Measurements from ENCODE around the gene SOX10.

SOX10 gene

DNA sequence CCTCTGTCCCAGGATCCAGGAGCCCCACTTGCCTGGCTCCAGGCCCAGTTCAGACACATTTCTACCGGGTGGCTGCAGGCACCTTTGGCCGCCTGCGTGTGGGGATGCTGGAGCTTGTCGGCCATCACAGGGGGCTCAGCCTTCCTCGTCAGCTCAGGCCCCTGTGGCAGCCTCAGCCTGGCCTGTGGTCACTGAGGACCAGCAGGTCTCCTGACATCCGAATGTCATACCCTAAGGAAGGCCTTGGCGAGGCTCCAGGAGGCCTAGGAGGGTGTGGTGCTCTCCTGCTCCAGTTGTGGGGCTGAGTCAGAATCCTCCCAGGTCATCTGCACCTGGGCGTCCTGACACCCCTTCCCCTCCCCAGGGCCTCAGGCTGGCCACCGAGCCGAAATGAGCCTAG lies 14.9 kb upstream of the SOX10 start:
- TF ChIP-seq, protein P1, sequence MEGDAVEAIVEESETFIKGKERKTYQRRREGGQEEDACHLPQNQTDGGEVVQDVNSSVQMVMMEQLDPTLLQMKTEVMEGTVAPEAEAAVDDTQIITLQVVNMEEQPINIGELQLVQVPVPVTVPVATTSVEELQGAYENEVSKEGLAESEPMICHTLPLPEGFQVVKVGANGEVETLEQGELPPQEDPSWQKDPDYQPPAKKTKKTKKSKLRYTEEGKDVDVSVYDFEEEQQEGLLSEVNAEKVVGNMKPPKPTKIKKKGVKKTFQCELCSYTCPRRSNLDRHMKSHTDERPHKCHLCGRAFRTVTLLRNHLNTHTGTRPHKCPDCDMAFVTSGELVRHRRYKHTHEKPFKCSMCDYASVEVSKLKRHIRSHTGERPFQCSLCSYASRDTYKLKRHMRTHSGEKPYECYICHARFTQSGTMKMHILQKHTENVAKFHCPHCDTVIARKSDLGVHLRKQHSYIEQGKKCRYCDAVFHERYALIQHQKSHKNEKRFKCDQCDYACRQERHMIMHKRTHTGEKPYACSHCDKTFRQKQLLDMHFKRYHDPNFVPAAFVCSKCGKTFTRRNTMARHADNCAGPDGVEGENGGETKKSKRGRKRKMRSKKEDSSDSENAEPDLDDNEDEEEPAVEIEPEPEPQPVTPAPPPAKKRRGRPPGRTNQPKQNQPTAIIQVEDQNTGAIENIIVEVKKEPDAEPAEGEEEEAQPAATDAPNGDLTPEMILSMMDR (conservative IDR thresholded peaks at IDR 0.05; ENCODE audit: low read length): no peak
- no peak for TF ChIP-seq EZH2phosphoT487 (IDR thresholded peaks at IDR 0.05; ENCODE audit: borderline replicate concordance)

DNA sequence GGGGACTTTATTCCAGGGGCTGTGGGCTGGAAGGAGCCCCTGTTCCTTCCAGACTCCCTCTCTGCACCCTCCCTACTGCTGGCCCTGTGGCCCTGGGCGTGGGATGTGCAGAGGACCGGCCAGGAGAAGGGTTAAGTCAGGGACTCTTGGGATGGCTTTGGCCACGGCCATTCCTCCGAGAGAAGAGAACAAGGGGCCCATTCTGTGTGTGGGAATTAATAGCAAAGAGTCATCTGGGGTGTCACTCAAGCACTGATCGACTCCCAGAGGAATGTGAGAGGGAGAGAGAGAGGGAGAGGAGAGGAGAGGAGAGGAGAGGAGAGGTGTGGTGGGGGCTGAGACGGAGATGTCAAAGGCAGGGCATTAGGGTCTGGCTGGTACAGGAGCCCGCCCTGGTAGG lies 14.2 kb upstream of the SOX10 start:
- no peak overlapping the region for H3K4me2 ChIP-seq (ENCODE audit: low read depth, low read length, poor library complexity, severe bottlenecking)
- no peaks in the 10 kb centered on the region for H3K36me3 ChIP-seq (ENCODE audit: insufficient read depth, low read length)
- no peaks in the 10 kb centered on the region; the same call in 1 of the 2 replicates for H3F3A ChIP-seq (ENCODE audit: low read depth)
- no peak overlapping the region for H3K4me3 ChIP-seq (ENCODE audit: low read length, poor library complexity, severe bottlenecking)
- H3K27me3 ChIP-seq (ENCODE audit: insufficient read depth, low read length, poor library complexity, severe bottlenecking): no peaks in the 10 kb centered on the region
- peaks cover 40% of the 10 kb centered on the region for H3K4me1 ChIP-seq (ENCODE audit: insufficient read depth, low read length, poor library complexity, severe bottlenecking)
- no peaks in the 10 kb centered on the region for H3K79me2 ChIP-seq (ENCODE audit: insufficient read depth, low read length)
- H3K9me3 ChIP-seq (ENCODE audit: insufficient read depth, low read depth, low read length): no peaks in the 10 kb centered on the region
- TF ChIP-seq, protein P1 (conservative IDR thresholded peaks at IDR 0.05; ENCODE audit: low read length): no peak
- TF ChIP-seq EZH2phosphoT487 (IDR thresholded peaks at IDR 0.05; ENCODE audit: borderline replicate concordance): no peak
- H3K9me2 ChIP-seq (replicated peaks; ENCODE audit: low read depth, low read length): no peaks in the 10 kb centered on the region
- H2AFZ ChIP-seq (ENCODE audit: low read length): no peak overlapping the region
- no peaks in the 10 kb centered on the region for H4K20me1 ChIP-seq (ENCODE audit: insufficient read depth, low read length, poor library complexity, severe bottlenecking)
- no peak overlapping the region for H3K9ac ChIP-seq (ENCODE audit: low read depth, low read length, poor library complexity, severe bottlenecking)

More for the DNA sequence above, 14.9 kb upstream of the SOX10 start:
- no peaks in the 10 kb centered on the region for H3K79me2 ChIP-seq (ENCODE audit: insufficient read depth, low read length)
- H3K9me3 ChIP-seq (ENCODE audit: insufficient read depth, low read depth, low read length): no peaks in the 10 kb centered on the region
- no peak overlapping the region for H3K4me3 ChIP-seq (ENCODE audit: low read length, poor library complexity, severe bottlenecking)
- no peak overlapping the region for H3K9ac ChIP-seq (ENCODE audit: low read depth, low read length, poor library complexity, severe bottlenecking)
- H4K20me1 ChIP-seq (ENCODE audit: insufficient read depth, low read length, poor library complexity, severe bottlenecking): no peaks in the 10 kb centered on the region
- no peak overlapping the region for H2AFZ ChIP-seq (ENCODE audit: low read length)
- H3K4me2 ChIP-seq (ENCODE audit: low read depth, low read length, poor library complexity, severe bottlenecking): no peak overlapping the region
- H3K4me1 ChIP-seq (ENCODE audit: insufficient read depth, low read length, poor library complexity, severe bottlenecking): peaks cover 34% of the 10 kb centered on the region
- no peaks in the 10 kb centered on the region for H3K36me3 ChIP-seq (ENCODE audit: insufficient read depth, low read length)
- no peaks in the 10 kb centered on the region for H3K9me2 ChIP-seq (replicated peaks; ENCODE audit: low read depth, low read length)
- H3F3A ChIP-seq (ENCODE audit: low read depth): no peaks in the 10 kb centered on the region; the same call in 1 of the 2 replicates
- H3K27me3 ChIP-seq (ENCODE audit: insufficient read depth, low read length, poor library complexity, severe bottlenecking): no peaks in the 10 kb centered on the region

DNA sequence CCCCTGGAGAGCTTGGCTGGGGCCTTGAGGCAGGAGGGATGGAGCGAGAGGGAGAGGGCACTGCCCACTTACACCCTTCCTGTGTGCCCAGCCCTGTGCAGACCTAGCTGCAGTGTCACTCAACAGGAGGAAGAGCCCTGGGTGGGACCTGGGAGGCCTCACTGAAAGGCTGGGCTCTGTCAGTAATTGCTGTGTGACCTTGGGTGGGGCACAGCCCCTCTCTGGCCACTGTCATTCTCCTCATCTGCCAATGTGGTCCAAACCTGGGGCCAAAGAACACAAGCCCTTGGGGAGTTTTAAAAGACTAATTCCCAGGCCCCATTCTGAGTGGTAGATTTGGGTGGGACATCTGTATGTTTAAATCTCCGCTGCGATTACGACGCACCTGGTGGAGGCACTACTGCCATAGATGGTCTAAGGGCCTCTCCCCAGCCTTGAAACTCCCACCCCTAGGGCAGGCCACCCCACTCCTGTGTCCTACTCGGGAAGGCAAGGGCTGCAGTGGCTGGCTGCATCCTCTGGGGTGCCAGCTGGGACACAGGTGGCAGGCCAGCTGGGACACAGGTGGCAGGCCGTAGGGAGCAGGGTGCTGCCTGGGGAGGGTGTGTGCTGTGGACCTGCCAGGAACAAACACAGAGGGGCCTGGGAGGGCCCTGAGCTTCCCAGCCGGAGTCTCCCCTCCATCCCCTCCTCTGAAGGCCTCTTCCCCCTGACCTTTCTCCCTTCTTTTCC lies 12.3 kb upstream of the SOX10 start:
- Histone ChIP-seq H3K36me3 (ENCODE audit: insufficient read depth, low read length) (no peaks in the 10 kb centered on the region), H3K4me3 (ENCODE audit: low read length, poor library complexity, severe bottlenecking) (peak overlapping the region; percentile 67), H3K27me3 (ENCODE audit: insufficient read depth, low read length, poor library complexity, severe bottlenecking) (no peaks in the 10 kb centered on the region), H3K4me1 (ENCODE audit: insufficient read depth, low read length, poor library complexity, severe bottlenecking) (peaks cover 45% of the 10 kb centered on the region), H3F3A (ENCODE audit: low read depth) (no peaks in the 10 kb centered on the region; the same call in 1 of the 2 replicates), H3K4me2 (ENCODE audit: low read depth, low read length, poor library complexity, severe bottlenecking) (peak overlapping the region; percentile 74), H3K9me2 (replicated peaks; ENCODE audit: low read depth, low read length) (no peaks in the 10 kb centered on the region), H2AFZ (ENCODE audit: low read length) (peak overlapping the region; percentile 69), H3K9me3 (ENCODE audit: insufficient read depth, low read depth, low read length) (no peaks in the 10 kb centered on the region), H3K79me2 (ENCODE audit: insufficient read depth, low read length) (no peaks in the 10 kb centered on the region), H4K20me1 (ENCODE audit: insufficient read depth, low read length, poor library complexity, severe bottlenecking) (no peaks in the 10 kb centered on the region), H3K9ac (ENCODE audit: low read depth, low read length, poor library complexity, severe bottlenecking) (peak overlapping the region; percentile 62)
- TF ChIP-seq EZH2phosphoT487 (IDR thresholded peaks at IDR 0.05; ENCODE audit: borderline replicate concordance): no peak
- TF ChIP-seq, protein P1 (conservative IDR thresholded peaks at IDR 0.05; ENCODE audit: low read length): no peak

Data from Loucy (cell line).